ENCODE measurements around the gene MEOX1.
"Not testable (repeated sequence)": the region's sequence is repeated elsewhere in the genome, so short reads cannot be mapped to it uniquely, and the experiment has no call there.

The MEOX1 gene

GRCh38 chr17:43626023-43626422, 35.7 kb downstream of the MEOX1 start:
- FAIRE-seq (no peak), DNase-seq (ENCODE audit: extremely low spot score, insufficient read length, low read depth) (no peak)

GRCh38 chr17:43625606-43626005, 36.1 kb downstream of the MEOX1 start:
- FAIRE-seq (no peak), DNase-seq (ENCODE audit: extremely low spot score, insufficient read length, low read depth) (no peak)

GRCh38 chr17:43620581-43620980, 41.1 kb downstream of the MEOX1 start:
- FAIRE-seq: no peak
- no peak for DNase-seq (ENCODE audit: extremely low spot score, insufficient read length, low read depth)

- DNase-seq (ENCODE audit: extremely low spot score, insufficient read length, low read depth) (no peak), FAIRE-seq (no peak)
These were observed 41.6 kb downstream of the MEOX1 start for GRCh38 chr17:43620147-43620546.

GRCh38 chr17:43619705-43620104, 42.0 kb downstream of the MEOX1 start:
- FAIRE-seq: no peak

GRCh38 chr17:43618276-43618675, 43.4 kb downstream of the MEOX1 start:
- FAIRE-seq: no peak

More at GRCh38 chr17:43619705-43620104, 42.0 kb downstream of the MEOX1 start:
- DNase-seq (ENCODE audit: extremely low spot score, insufficient read length, low read depth): no peak

GRCh38 chr17:43616852-43617251, 44.9 kb downstream of the MEOX1 start:
- FAIRE-seq: no peak
- DNase-seq (ENCODE audit: extremely low spot score, insufficient read length, low read depth): no peak

More at GRCh38 chr17:43618276-43618675, 43.4 kb downstream of the MEOX1 start:
- DNase-seq (ENCODE audit: extremely low spot score, insufficient read length, low read depth): no peak

- no peak for DNase-seq (ENCODE audit: extremely low spot score, insufficient read length, low read depth)
- FAIRE-seq: no peak
These were observed 45.3 kb downstream of the MEOX1 start for GRCh38 chr17:43616421-43616820.

- no peak for FAIRE-seq
- DNase-seq (ENCODE audit: extremely low spot score, insufficient read length, low read depth): no peak
These were observed 45.7 kb downstream of the MEOX1 start for GRCh38 chr17:43616029-43616351.

- FAIRE-seq (no peak), DNase-seq (ENCODE audit: extremely low spot score, insufficient read length, low read depth) (no peak)
These were observed 46.2 kb downstream of the MEOX1 start for GRCh38 chr17:43615330-43616028.

GRCh38 chr17:43614561-43614960, 47.2 kb downstream of the MEOX1 start:
- FAIRE-seq (no peak), DNase-seq (ENCODE audit: extremely low spot score, insufficient read length, low read depth) (no peak)

GRCh38 chr17:43613917-43614316, 47.8 kb downstream of the MEOX1 start:
- FAIRE-seq (no peak), DNase-seq (ENCODE audit: extremely low spot score, insufficient read length, low read depth) (no peak)

GRCh38 chr17:43612515-43612914, 49.2 kb downstream of the MEOX1 start:
- DNase-seq (ENCODE audit: extremely low spot score, insufficient read length, low read depth) (no peak), FAIRE-seq (no peak)

- no peak for DNase-seq (ENCODE audit: extremely low spot score, insufficient read length, low read depth)
- FAIRE-seq: no peak
These were observed 50.3 kb downstream of the MEOX1 start for GRCh38 chr17:43611230-43611969.

- DNase-seq (ENCODE audit: extremely low spot score, insufficient read length, low read depth): no peak
- no peak for FAIRE-seq
These were observed 51.9 kb downstream of the MEOX1 start for GRCh38 chr17:43609613-43610385.

GRCh38 chr17:43608313-43608712, 53.4 kb downstream of the MEOX1 start:
- FAIRE-seq: no peak
- no peak for DNase-seq (ENCODE audit: extremely low spot score, insufficient read length, low read depth)

- DNase-seq (ENCODE audit: extremely low spot score, insufficient read length, low read depth): no peak
- no peak for FAIRE-seq
These were observed 57.2 kb downstream of the MEOX1 start for GRCh38 chr17:43604549-43604948.

GRCh38 chr17:43603321-43603720, 58.4 kb downstream of the MEOX1 start:
- DNase-seq (ENCODE audit: extremely low spot score, insufficient read length, low read depth) (no peak), FAIRE-seq (no peak)

- DNase-seq (ENCODE audit: extremely low spot score, insufficient read length, low read depth); FAIRE-seq: not testable (repeated sequence)
These were observed 59.2 kb downstream of the MEOX1 start for GRCh38 chr17:43602556-43602955.

GRCh38 chr17:43601280-43602039, 60.3 kb downstream of the MEOX1 start:
- no peak for DNase-seq (ENCODE audit: extremely low spot score, insufficient read length, low read depth)

More at GRCh38 chr17:43601280-43602039, 60.3 kb downstream of the MEOX1 start:
- no peak for FAIRE-seq
